Fibroblast of lung (primary cell): ENCODE results near the gene CLTB. TPM values are rescaled to one million over a fixed set of nuclear protein-coding genes. Genes with fewer than 3 reads are reported as not detected.

Experiments
- DNase-seq, 2 donors: peaks; one replicate each; pipeline versions ENCODE4 v3.0.0 to v3.0.0-alpha.2; 2010; ENCODE audit warnings: low read depth in 2 of 2
- H2AFZ ChIP-seq: 2 replicates; pipeline ENCODE4 v1.5.1; 2012; ENCODE audit warnings: low read length, control low read depth, inconsistent platforms
- H3K27ac ChIP-seq: 2 replicates; pipeline ENCODE4 v1.5.1; 2011; ENCODE audit warnings: low read length, control low read depth; ENCODE audit not compliant: insufficient read depth
- H3K27me3 ChIP-seq: 2 replicates; pipeline ENCODE4 v1.5.1; 2011; ENCODE audit warnings: mild to moderate bottlenecking, low read length; ENCODE audit not compliant: control insufficient read depth, insufficient read depth
- H3K36me3 ChIP-seq: 2 replicates; pipeline ENCODE4 v1.5.1; 2011; ENCODE audit warnings: low read length; ENCODE audit not compliant: control insufficient read depth, insufficient read depth
- H3K4me1 ChIP-seq: 2 replicates; pipeline ENCODE4 v1.5.1; 2011; ENCODE audit warnings: low read length; ENCODE audit not compliant: control insufficient read depth, insufficient read depth; ENCODE audit errors: extremely low read depth
- H3K4me2 ChIP-seq: 2 replicates; pipeline ENCODE4 v1.5.1; 2011; ENCODE audit warnings: low read length, control low read depth; ENCODE audit not compliant: insufficient read depth; ENCODE audit errors: extremely low read depth
- H3K4me3 ChIP-seq, 4 experiments: fragments of 200-600 bp in 1 of 4; sonication (generic) in 1 of 4; replicated peaks in 1 of 4; 2 replicates each; pipeline ENCODE4 v1.5.1; 2011 to 2016; ENCODE audit warnings: low read length in 4 of 4, low read depth in 3 of 4, mild to moderate bottlenecking in 3 of 4, control low read depth in 2 of 4, inconsistent platforms in 1 of 4, mixed read lengths in 1 of 4; ENCODE audit not compliant: insufficient read depth in 1 of 4; ENCODE audit errors: control extremely low read depth in 1 of 4
- H3K79me2 ChIP-seq: 2 replicates; pipeline ENCODE4 v1.5.1; 2012; ENCODE audit warnings: mild to moderate bottlenecking, low read length, inconsistent platforms; ENCODE audit not compliant: control insufficient read depth, insufficient read depth
- H3K9ac ChIP-seq: 2 replicates; pipeline ENCODE4 v1.5.1; 2011; ENCODE audit warnings: mild to moderate bottlenecking, low read length, control low read depth; ENCODE audit not compliant: insufficient read depth
- H3K9me3 ChIP-seq: 2 replicates; pipeline ENCODE4 v1.5.1; 2012; ENCODE audit warnings: low read depth, low read length; ENCODE audit not compliant: control insufficient read depth, insufficient read depth
- H4K20me1 ChIP-seq: 2 replicates; pipeline ENCODE4 v1.5.1; 2011; ENCODE audit warnings: low read length; ENCODE audit not compliant: control insufficient read depth, insufficient read depth; ENCODE audit errors: extremely low read depth
- EZH2 ChIP-seq: IDR thresholded peaks from 2 replicates; pipeline ENCODE4 v1.5.1; 2012; ENCODE audit warnings: low read length, control low read depth, mild to moderate bottlenecking; ENCODE audit errors: missing control alignments
- polyA plus RNA-seq, 2 donors: library from polyadenylated mRNA; depleted of rRNA in 1 of 2; stranded (reverse) in 1 of 2; unstranded in 1 of 2; fragments of >200 nt; gene quantifications; 2 replicates each; pipeline ENCODE4 v1.2.1, GENCODE V29; 2011 to 2012; ENCODE audit warnings: missing spikeins in 1 of 2
- total RNA-seq: library from RNA; depleted of rRNA; stranded (reverse); fragments of >200 nt; gene quantifications from 2 replicates; pipeline ENCODE4 v1.2.1, GENCODE V29; 2014
- TF ChIP-seq, protein P1 (sequence below), 2 donors: IDR thresholded peaks in 1 of 2; conservative IDR thresholded peaks in 1 of 2; 1 replicate in 1 of 2; 2 replicates in 1 of 2; pipeline ENCODE4 v1.5.1; 2011 to 2012; ENCODE audit warnings: low read length in 2 of 2, control low read depth in 1 of 2, inconsistent platforms in 1 of 2, low read depth in 1 of 2, mild to moderate bottlenecking in 1 of 2

Gene CLTB
- total and polyA plus RNA-seq, 2 donors (not counting 1 experiment from before 2014, with no cell fraction given): 90.8 to 94.3 TPM

DNA sequence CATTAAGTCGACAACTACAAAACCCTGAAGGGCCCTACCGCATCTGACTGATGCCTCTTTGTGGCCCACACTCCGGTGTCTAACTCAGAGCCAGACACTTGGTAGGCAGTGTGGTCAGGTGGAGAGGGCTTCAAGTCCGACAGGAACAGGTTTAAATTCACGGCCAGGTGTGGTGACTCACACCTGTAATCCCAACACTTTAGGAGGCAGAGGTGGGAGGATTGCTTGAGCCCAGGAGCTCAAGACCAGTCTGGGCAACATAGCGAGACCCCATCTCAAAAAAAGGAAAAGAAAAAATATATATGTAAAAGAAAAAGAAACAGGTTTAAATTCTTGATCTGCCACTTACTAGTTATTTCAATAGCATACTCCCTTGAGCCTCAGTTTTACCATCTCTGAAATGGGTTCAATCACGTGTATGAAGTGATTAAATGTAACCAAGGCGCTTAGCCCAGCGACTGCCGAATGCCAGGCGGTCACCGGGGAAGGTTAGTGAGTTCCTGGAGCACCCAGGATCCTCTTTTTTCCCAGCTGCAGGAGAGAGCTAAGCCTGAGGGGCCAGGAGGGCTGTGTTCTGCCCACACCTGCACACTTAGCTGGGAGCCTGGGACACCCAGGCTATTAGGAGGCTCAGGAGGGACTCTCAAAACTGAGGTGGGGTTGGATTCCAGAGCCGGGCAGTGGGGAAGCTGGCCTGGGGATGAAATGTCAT, 943 bp downstream of the CLTB start:
- no peaks in the 10 kb centered on the region for H3K36me3 ChIP-seq
- H3K4me3 ChIP-seq: peak overlapping the region; percentile 64 to 87 (median 78)
- H3K4me2 ChIP-seq: peak overlapping the region; percentile 84
- H3K4me1 ChIP-seq: peaks cover 17% of the 10 kb centered on the region
- peak overlapping the region; percentile 91 for H3K27ac ChIP-seq
- peaks cover 44% of the 10 kb centered on the region for H3K79me2 ChIP-seq
- TF ChIP-seq, protein P1, sequence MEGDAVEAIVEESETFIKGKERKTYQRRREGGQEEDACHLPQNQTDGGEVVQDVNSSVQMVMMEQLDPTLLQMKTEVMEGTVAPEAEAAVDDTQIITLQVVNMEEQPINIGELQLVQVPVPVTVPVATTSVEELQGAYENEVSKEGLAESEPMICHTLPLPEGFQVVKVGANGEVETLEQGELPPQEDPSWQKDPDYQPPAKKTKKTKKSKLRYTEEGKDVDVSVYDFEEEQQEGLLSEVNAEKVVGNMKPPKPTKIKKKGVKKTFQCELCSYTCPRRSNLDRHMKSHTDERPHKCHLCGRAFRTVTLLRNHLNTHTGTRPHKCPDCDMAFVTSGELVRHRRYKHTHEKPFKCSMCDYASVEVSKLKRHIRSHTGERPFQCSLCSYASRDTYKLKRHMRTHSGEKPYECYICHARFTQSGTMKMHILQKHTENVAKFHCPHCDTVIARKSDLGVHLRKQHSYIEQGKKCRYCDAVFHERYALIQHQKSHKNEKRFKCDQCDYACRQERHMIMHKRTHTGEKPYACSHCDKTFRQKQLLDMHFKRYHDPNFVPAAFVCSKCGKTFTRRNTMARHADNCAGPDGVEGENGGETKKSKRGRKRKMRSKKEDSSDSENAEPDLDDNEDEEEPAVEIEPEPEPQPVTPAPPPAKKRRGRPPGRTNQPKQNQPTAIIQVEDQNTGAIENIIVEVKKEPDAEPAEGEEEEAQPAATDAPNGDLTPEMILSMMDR (conservative IDR thresholded peaks at IDR 0.05 in 1 of 2, IDR thresholded peaks at IDR 0.05 in 1 of 2; ENCODE audit: low read depth in 1 of 2, low read length in 2 of 2): no peak
- TF ChIP-seq EZH2: no peak
- no peaks in the 10 kb centered on the region for H4K20me1 ChIP-seq
- no peaks in the 10 kb centered on the region for H3K9me3 ChIP-seq
- no peak for DNase-seq
- peak overlapping the region; percentile 93 for H3K9ac ChIP-seq
- no peaks in the 10 kb centered on the region for H3K27me3 ChIP-seq
- no peak overlapping the region for H2AFZ ChIP-seq

DNA sequence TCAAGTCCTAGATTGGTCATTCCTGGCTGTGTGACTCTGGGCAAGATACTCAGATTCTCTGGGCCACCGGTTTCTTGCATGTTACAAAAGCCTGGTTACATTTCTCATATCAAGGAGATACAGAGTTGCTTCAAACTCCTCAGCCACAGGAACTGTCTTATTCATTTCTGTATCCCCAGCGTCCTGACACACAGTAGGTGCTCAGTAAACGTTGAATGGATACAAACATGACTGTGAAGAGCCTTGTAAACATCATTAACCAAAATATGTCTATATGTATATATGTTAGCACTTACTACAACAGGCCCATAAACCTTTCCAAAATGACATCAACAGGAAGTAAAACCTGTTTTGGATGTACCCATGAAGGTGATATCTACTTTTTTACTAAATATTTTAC, 1.6 kb downstream of the CLTB start:
- Histone ChIP-seq H3K4me2 (peak overlapping the region; percentile 84), H3K27ac (no peak overlapping the region), H3K27me3 (no peaks in the 10 kb centered on the region), H3K36me3 (peaks cover 3% of the 10 kb centered on the region), H4K20me1 (no peaks in the 10 kb centered on the region), H2AFZ (no peak overlapping the region), H3K9me3 (no peaks in the 10 kb centered on the region), H3K4me3 (peak overlapping the region in 3 of 4 experiments; percentile 18 to 87 (median 64)), H3K79me2 (peaks cover 46% of the 10 kb centered on the region), H3K9ac (no peak overlapping the region), H3K4me1 (peaks cover 17% of the 10 kb centered on the region)
- TF ChIP-seq, protein P1 (conservative IDR thresholded peaks at IDR 0.05 in 1 of 2, IDR thresholded peaks at IDR 0.05 in 1 of 2; ENCODE audit: low read depth in 1 of 2, low read length in 2 of 2): no peak
- no peak for TF ChIP-seq EZH2
- DNase-seq: no peak

DNA sequence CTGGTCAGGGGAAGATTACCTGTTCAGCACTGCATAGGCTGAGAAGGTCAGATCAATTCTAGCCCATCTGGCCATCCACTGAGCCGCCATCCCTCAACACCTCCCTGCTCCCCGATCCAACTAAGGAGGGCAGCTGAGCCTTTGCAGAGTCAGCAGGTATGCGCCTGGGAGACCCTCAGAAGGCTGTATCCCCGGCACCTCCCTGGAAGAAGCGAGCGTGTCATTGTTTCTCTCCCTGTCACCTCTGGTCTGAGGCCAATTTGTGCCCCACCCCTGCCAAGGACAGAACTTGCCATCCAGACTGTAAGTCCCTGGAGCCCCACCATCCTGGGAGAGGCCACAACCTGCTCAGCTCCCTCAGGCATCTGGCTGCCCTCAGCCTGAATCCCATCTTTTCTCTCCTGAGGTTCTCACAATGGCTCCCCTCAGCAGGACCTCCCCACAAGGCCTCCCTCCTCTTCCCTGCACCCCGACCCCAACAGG, 2.6 kb downstream of the CLTB start:
- H3K9me3 ChIP-seq: no peaks in the 10 kb centered on the region
- no peaks in the 10 kb centered on the region for H3K27me3 ChIP-seq
- H3K4me1 ChIP-seq: peaks cover 17% of the 10 kb centered on the region
- peaks cover 46% of the 10 kb centered on the region for H3K79me2 ChIP-seq
- DNase-seq: no peak
- H3K4me2 ChIP-seq: peak overlapping the region; percentile 38
- H4K20me1 ChIP-seq: no peaks in the 10 kb centered on the region
- H3K27ac ChIP-seq: peak overlapping the region; percentile 16
- TF ChIP-seq, protein P1 (conservative IDR thresholded peaks at IDR 0.05 in 1 of 2, IDR thresholded peaks at IDR 0.05 in 1 of 2; ENCODE audit: low read depth in 1 of 2, low read length in 2 of 2): no peak
- TF ChIP-seq EZH2: no peak
- H3K36me3 ChIP-seq: peaks cover 3% of the 10 kb centered on the region
- no peak overlapping the region for H3K4me3 ChIP-seq
- no peak overlapping the region for H3K9ac ChIP-seq
- no peak overlapping the region for H2AFZ ChIP-seq
